Thyroid gland (tissue), 4 donors: Measurements from ENCODE around the gene TMEM132D. TPM values are rescaled to one million over a fixed set of nuclear protein-coding genes. Genes with fewer than 3 reads are reported as not detected.

Source experiments
- DNase-seq, 2 donors: peaks; one replicate each; pipeline ENCODE4 v3.0.0-alpha.2; 2019
- H3K27ac ChIP-seq, 3 donors: fragments of 200-600 bp; sonication (generic); 1 replicate in 2 of 3; 2 replicates in 1 of 3; pipeline ENCODE4 v1.5.1; 2016 to 2019; ENCODE audit warnings: mild to moderate bottlenecking in 1 of 3, moderate library complexity in 1 of 3
- H3K27me3 ChIP-seq: fragments of 200-600 bp; sonication (generic); one replicate; pipeline ENCODE4 v1.5.1; 2019
- H3K36me3 ChIP-seq, 2 donors: fragments of 200-600 bp; sonication (generic); one replicate each; pipeline ENCODE4 v1.5.1; 2016 to 2019
- H3K4me1 ChIP-seq, 2 donors: fragments of 200-600 bp; sonication (generic); one replicate each; pipeline ENCODE4 v1.5.1; 2017 to 2019
- H3K4me3 ChIP-seq, 3 donors: fragments of 200-600 bp; sonication (generic); replicated peaks in 1 of 3; 1 replicate in 2 of 3; 2 replicates in 1 of 3; pipeline ENCODE4 v1.5.1; 2016; ENCODE audit warnings: mild to moderate bottlenecking in 1 of 3
- H3K9me3 ChIP-seq: fragments of 200-600 bp; sonication (generic); one replicate; pipeline ENCODE4 v1.5.1; 2017
- POLR2A ChIP-seq, 2 donors: fragments of 450-650 bp; IDR thresholded peaks; one replicate each; pipeline ENCODE4 v1.6.1; 2017; ENCODE audit warnings: antibody characterized with exemption in 2 of 2, mild to moderate bottlenecking in 2 of 2, moderate library complexity in 1 of 2
- WGBS, 2 donors: methylation state at CpG; one replicate each; pipeline ENCODE4 v1.1.5; 2017; 5-methylcytosine and 5-hydroxymethylcytosine counted together
- intact Hi-C: fragments of 100-400 bp; cut with DNase I; formaldehyde crosslinking; loops from one replicate; pipeline ENCODE4 v1.15.1; 2023
- total RNA-seq, 4 donors: library from RNA; depleted of rRNA; stranded (reverse); fragments of >200 nt; gene quantifications; one replicate each; pipeline ENCODE4 v1.2.3, GENCODE V29; 2016
- TF ChIP-seq, protein P1 (sequence below), 6 experiments: fragments of 200-600 bp in 3 of 6; fragments of 450-650 bp in 3 of 6; sonication (generic) in 3 of 6; IDR thresholded peaks; one replicate each; pipeline ENCODE4 v1.5.1; 2016 to 2019; ENCODE audit warnings: antibody characterized with exemption in 6 of 6, mild to moderate bottlenecking in 2 of 6, inconsistent platforms in 1 of 6, moderate library complexity in 1 of 6

TMEM132D gene
- total RNA-seq, 4 donors from 2014 or later = not detected

DNA sequence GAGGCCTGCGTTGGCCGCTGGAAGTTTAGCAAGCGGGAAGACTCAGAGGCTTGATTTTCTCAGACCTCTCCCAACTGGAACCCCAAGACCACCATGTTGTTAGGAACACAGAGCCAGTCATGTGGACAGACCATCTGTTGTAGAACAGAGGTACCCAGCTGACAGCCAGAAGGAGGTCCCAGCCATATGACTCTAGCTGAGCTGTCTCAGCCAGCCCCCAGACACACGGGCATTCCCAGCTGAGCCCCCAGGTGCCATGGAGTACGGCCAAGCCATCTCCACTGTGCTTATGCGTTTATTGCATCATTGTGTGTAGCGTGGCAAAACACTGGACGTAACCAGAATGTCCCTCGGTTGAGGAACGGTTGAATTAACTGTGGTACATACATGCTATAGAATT is 421.9 kb downstream of the TMEM132D start:
- H3K4me3 ChIP-seq = no peak overlapping the region
- intact Hi-C loops = no loop called here
- no peak for DNase-seq
- H3K27ac ChIP-seq = no peak overlapping the region
- no peaks in the 10 kb centered on the region for H3K36me3 ChIP-seq
- TF ChIP-seq, protein P1, sequence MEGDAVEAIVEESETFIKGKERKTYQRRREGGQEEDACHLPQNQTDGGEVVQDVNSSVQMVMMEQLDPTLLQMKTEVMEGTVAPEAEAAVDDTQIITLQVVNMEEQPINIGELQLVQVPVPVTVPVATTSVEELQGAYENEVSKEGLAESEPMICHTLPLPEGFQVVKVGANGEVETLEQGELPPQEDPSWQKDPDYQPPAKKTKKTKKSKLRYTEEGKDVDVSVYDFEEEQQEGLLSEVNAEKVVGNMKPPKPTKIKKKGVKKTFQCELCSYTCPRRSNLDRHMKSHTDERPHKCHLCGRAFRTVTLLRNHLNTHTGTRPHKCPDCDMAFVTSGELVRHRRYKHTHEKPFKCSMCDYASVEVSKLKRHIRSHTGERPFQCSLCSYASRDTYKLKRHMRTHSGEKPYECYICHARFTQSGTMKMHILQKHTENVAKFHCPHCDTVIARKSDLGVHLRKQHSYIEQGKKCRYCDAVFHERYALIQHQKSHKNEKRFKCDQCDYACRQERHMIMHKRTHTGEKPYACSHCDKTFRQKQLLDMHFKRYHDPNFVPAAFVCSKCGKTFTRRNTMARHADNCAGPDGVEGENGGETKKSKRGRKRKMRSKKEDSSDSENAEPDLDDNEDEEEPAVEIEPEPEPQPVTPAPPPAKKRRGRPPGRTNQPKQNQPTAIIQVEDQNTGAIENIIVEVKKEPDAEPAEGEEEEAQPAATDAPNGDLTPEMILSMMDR (IDR thresholded peaks at IDR 0.05) = no peak
- 83 to 88% methylated on average over 10 of the region's 10 CpGs for WGBS, 2 donors
- H3K27me3 ChIP-seq = no peaks in the 10 kb centered on the region
- no peaks in the 10 kb centered on the region for H3K9me3 ChIP-seq
- H3K4me1 ChIP-seq = no peaks in the 10 kb centered on the region

DNA sequence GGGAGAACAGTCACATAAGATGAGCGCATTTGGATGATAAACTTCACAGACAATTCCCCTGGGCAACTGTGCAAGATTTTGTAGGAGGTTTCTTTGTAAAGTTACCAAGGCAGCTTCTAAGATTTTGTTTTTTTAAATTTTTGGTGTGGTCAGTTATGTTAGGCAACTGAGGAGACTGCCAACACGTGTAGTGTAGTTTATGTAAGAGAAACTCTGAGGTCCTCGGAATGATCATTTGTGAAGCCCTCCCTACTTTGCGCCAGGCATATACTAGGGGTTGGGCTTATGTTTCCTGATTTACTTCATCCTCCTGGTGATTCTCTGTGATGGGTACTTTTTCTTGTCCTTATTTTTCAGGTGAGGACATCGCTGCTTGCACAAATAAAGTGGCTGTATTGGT is 433.6 kb downstream of the TMEM132D start:
- 77 to 78% methylated on average over 5 of the region's 5 CpGs for whole genome bisulfite sequencing, 2 donors
- Histone ChIP-seq H3K27ac (no peak overlapping the region), H3K4me1 (no peaks in the 10 kb centered on the region), H3K36me3 (no peaks in the 10 kb centered on the region), H3K4me3 (no peak overlapping the region), H3K9me3 (no peaks in the 10 kb centered on the region), H3K27me3 (no peaks in the 10 kb centered on the region)
- TF ChIP-seq, protein P1 (IDR thresholded peaks at IDR 0.05) = no peak
- no peak for TF ChIP-seq POLR2A (IDR thresholded peaks at IDR 0.05)
- DNase-seq = no peak
- intact Hi-C loops = no loop called here

DNA sequence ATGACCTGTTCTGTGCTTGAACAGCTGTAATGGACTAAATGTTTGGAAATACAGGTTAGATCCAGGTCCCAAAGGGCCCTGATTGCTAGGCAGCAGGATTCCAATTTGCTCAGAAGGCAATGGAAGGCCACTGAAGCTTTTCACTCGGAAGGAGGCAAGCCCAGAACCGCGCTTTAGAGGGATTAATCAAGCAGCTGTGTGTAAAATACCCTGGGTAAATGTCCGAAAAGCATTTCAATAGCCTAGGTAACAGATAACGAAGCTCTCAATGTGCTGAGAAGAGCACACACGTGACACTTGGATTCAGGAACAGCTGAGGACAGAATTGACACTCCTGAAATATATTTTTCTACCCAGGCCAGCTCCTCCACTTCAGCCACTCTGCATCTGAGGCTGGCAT is 436.1 kb downstream of the TMEM132D start:
- intact Hi-C loops = no loop called here
- no peaks in the 10 kb centered on the region for H3K36me3 ChIP-seq
- WGBS, 2 donors = 58 to 65% methylated on average over 6 of the region's 6 CpGs
- no peak overlapping the region for H3K27ac ChIP-seq
- no peak for DNase-seq
- H3K4me1 ChIP-seq = no peaks in the 10 kb centered on the region
- H3K27me3 ChIP-seq = no peaks in the 10 kb centered on the region
- TF ChIP-seq POLR2A (IDR thresholded peaks at IDR 0.05) = no peak
- TF ChIP-seq, protein P1 (IDR thresholded peaks at IDR 0.05) = no peak
- H3K9me3 ChIP-seq = no peaks in the 10 kb centered on the region
- H3K4me3 ChIP-seq = no peak overlapping the region

DNA sequence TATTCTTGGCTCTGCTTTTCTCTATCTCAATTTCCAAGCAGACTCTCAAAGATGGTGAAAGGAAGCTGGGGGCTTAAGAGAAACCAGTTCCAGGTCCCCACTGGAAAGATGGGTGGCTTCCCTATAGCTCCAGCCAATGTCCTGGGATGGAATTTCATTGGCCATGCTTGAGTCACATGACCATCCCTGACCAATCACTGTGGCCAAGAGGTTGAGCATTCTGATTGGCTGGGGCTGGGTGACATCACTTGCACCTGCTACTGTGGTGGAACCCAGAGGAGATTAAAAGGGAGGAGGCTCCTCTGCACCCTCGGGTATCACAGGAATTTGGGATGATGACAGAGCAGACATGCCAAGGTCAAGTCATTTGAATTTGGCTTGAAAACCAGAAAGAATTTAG is 436.5 kb downstream of the TMEM132D start:
- intact Hi-C loops = no loop called here
- 50 to 67% methylated on average over 1 of the region's 1 CpG for WGBS, 2 donors

DNA sequence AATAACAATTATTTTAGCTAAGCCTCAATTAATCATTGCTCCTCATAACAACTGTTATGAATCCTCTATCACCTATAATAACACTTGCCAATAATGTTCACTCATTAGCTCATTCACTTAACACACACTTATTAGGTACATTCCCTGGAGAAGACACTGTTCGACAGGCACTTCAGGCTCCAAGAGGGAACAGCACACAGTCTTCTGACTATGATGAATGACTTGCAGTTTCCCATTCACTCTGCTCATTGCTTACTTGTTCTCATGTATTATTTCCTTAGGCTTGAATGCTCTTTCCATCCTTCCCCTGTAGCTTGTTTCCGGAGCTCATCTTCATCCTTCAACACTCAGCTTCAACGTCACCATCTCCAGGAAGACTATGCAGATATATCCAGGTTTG is 437.3 kb downstream of the TMEM132D start:
- no peak for DNase-seq
- no peak overlapping the region for H3K4me3 ChIP-seq
- WGBS, 2 donors = 55 to 57% methylated on average over 3 of the region's 3 CpGs

More for the DNA sequence above, 436.5 kb downstream of the TMEM132D start:
- no peak for TF ChIP-seq POLR2A (IDR thresholded peaks at IDR 0.05)
- TF ChIP-seq, protein P1 (IDR thresholded peaks at IDR 0.05) = no peak
- Histone ChIP-seq H3K36me3 (no peaks in the 10 kb centered on the region), H3K4me1 (no peaks in the 10 kb centered on the region), H3K27ac (no peak overlapping the region), H3K4me3 (no peak overlapping the region), H3K27me3 (no peaks in the 10 kb centered on the region), H3K9me3 (no peaks in the 10 kb centered on the region)
- DNase-seq = no peak

More for the DNA sequence above, 437.3 kb downstream of the TMEM132D start:
- no peak for TF ChIP-seq POLR2A (IDR thresholded peaks at IDR 0.05)
- TF ChIP-seq, protein P1 (IDR thresholded peaks at IDR 0.05) = no peak
- intact Hi-C loops = no loop called here
- Histone ChIP-seq H3K4me1 (no peaks in the 10 kb centered on the region), H3K9me3 (no peaks in the 10 kb centered on the region), H3K27ac (no peak overlapping the region), H3K27me3 (no peaks in the 10 kb centered on the region), H3K36me3 (no peaks in the 10 kb centered on the region)
